ENCODE results near the gene ST8SIA2. TPM values are rescaled to one million over a fixed set of nuclear protein-coding genes. Genes with fewer than 3 reads are reported as not detected.

The ST8SIA2 gene
- total RNA-seq, 1 donor from 2014 or later = not detected

DNA sequence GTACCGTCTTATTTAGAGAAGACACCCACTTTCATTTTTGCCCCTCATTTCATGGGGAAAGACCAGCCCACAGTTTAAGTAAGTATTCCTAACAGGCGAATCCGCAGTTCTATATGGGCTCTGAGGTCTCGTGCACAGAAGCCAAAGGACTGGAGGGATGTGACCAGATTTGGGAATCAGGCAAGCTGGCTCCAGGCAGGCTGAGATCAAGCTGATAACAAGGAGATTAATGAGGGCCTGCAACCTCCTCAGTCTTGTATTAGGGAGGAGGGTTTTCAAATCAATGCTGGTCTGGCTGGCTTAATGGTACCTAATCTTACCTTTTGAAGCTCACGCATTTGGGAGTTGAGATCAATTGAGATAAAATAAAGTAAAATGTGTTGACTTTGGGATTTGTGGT, 15.3 kb downstream of the ST8SIA2 start:
- TF ChIP-seq, protein P1, sequence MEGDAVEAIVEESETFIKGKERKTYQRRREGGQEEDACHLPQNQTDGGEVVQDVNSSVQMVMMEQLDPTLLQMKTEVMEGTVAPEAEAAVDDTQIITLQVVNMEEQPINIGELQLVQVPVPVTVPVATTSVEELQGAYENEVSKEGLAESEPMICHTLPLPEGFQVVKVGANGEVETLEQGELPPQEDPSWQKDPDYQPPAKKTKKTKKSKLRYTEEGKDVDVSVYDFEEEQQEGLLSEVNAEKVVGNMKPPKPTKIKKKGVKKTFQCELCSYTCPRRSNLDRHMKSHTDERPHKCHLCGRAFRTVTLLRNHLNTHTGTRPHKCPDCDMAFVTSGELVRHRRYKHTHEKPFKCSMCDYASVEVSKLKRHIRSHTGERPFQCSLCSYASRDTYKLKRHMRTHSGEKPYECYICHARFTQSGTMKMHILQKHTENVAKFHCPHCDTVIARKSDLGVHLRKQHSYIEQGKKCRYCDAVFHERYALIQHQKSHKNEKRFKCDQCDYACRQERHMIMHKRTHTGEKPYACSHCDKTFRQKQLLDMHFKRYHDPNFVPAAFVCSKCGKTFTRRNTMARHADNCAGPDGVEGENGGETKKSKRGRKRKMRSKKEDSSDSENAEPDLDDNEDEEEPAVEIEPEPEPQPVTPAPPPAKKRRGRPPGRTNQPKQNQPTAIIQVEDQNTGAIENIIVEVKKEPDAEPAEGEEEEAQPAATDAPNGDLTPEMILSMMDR (IDR thresholded peaks at IDR 0.05; ENCODE audit: insufficient read depth, low read length, severe bottlenecking) = no peak
- no peak for FAIRE-seq
- Histone ChIP-seq H3K4me3 (ENCODE audit: low read depth, low read length) (no peak overlapping the region), H3K36me3 (ENCODE audit: control insufficient read depth, insufficient read depth, low read length) (no peaks in the 10 kb centered on the region), H3K27me3 (ENCODE audit: control insufficient read depth, insufficient read depth, low read length) (no peaks in the 10 kb centered on the region)
- DNase-seq (ENCODE audit: low read depth) = no peak

DNA sequence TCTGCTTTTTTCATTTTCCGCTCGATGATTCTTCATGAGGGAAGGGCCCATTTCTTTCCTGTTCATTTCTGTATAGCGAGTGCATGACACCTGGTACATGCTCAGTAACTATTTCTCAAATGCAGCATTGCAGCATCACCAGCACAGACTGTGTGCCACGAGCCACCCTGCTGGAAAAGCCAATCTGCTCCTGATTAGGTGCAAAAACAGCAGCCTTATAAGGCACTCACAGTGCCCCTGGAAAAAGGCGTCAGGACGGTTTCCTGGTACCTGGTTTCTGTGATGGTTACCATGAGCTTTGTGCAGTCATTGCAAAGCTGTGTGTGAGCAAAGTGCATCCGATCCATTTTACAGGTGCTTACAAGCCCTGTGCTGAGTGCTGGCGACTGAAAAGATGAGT, 15.8 kb downstream of the ST8SIA2 start:
- FAIRE-seq (peak; percentile 28), DNase-seq (ENCODE audit: low read depth) (no peak)
- Histone ChIP-seq H3K4me3 (ENCODE audit: low read depth, low read length) (no peak overlapping the region), H3K27me3 (ENCODE audit: control insufficient read depth, insufficient read depth, low read length) (no peaks in the 10 kb centered on the region), H3K36me3 (ENCODE audit: control insufficient read depth, insufficient read depth, low read length) (no peaks in the 10 kb centered on the region)
- TF ChIP-seq, protein P1 (IDR thresholded peaks at IDR 0.05; ENCODE audit: insufficient read depth, low read length, severe bottlenecking) = no peak

DNA sequence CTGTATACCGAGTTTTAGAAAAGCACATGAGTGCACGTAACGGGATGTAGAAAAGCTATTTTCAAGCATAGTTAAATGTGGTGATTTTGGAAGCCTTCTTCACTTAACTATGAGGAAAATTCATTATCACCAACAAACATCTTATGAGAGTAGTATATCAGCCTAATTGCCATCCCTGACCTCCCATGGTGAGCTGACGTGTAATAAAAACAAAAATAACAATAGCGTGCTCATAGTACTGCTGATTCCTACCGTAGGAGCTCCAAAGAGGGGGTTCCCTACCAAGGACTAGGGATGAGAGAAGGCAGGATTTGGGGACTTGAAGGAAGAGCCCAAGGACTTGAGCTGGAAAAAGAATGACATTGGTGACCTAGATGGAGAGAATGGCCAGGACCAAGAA, 16.9 kb downstream of the ST8SIA2 start:
- H3K27me3 ChIP-seq (ENCODE audit: control insufficient read depth, insufficient read depth, low read length) = no peaks in the 10 kb centered on the region
- FAIRE-seq = no peak
- no peak overlapping the region for H3K4me3 ChIP-seq (ENCODE audit: low read depth, low read length)
- no peaks in the 10 kb centered on the region for H3K36me3 ChIP-seq (ENCODE audit: control insufficient read depth, insufficient read depth, low read length)
- no peak for DNase-seq (ENCODE audit: low read depth)
- TF ChIP-seq, protein P1 (IDR thresholded peaks at IDR 0.05; ENCODE audit: insufficient read depth, low read length, severe bottlenecking) = no peak

DNA sequence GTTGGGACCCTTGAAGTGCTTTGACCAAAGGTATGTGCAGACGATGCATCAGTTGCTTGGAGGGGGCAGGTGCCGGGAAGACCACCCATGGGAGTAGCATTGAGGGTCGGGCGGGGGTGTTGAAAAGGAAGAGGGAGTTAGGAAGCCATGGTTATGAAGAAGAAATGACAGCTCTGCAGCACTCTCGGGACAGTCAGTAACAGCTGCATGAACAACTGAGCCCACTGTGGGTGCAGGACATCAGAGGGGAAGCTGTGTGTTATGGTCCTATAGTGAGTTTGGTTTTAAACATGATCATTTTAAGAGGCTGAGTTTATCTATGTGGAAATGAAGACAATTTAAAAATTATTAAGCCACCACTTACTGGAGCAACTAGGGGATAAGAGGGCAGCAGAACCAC, 17.6 kb downstream of the ST8SIA2 start:
- TF ChIP-seq, protein P1 (IDR thresholded peaks at IDR 0.05; ENCODE audit: insufficient read depth, low read length, severe bottlenecking) = no peak
- no peaks in the 10 kb centered on the region for H3K27me3 ChIP-seq (ENCODE audit: control insufficient read depth, insufficient read depth, low read length)
- FAIRE-seq = no peak

DNA sequence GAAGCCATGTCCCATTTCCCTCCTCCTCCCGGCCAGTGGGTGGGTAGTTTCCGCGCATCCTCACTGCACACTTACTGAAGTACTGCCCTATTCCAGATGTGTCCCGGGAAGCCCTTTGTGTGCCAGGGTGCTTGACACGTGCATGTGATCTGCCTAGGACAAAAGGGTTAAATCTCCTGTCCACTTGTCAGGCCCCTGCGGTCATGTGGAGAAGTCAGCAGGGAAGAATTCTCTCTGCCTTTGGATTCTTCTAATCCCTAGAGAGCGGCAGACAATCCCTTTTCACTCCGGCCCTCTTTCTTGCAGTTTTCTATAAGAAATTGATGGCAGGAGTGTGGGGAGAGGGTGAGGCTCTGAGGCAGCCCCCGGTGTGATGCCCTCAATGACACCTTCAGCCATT, 19.8 kb downstream of the ST8SIA2 start:
- DNase-seq (ENCODE audit: low read depth) (no peak), FAIRE-seq (no peak)
- H3K36me3 ChIP-seq (ENCODE audit: control insufficient read depth, insufficient read depth, low read length) = no peaks in the 10 kb centered on the region
- TF ChIP-seq, protein P1 (IDR thresholded peaks at IDR 0.05; ENCODE audit: insufficient read depth, low read length, severe bottlenecking) = no peak
- H3K27me3 ChIP-seq (ENCODE audit: control insufficient read depth, insufficient read depth, low read length) = no peaks in the 10 kb centered on the region
- H3K4me3 ChIP-seq (ENCODE audit: low read depth, low read length) = no peak overlapping the region

More for the DNA sequence above, 17.6 kb downstream of the ST8SIA2 start:
- DNase-seq (ENCODE audit: low read depth) = no peak
- Histone ChIP-seq H3K4me3 (ENCODE audit: low read depth, low read length) (no peak overlapping the region), H3K36me3 (ENCODE audit: control insufficient read depth, insufficient read depth, low read length) (no peaks in the 10 kb centered on the region)

DNA sequence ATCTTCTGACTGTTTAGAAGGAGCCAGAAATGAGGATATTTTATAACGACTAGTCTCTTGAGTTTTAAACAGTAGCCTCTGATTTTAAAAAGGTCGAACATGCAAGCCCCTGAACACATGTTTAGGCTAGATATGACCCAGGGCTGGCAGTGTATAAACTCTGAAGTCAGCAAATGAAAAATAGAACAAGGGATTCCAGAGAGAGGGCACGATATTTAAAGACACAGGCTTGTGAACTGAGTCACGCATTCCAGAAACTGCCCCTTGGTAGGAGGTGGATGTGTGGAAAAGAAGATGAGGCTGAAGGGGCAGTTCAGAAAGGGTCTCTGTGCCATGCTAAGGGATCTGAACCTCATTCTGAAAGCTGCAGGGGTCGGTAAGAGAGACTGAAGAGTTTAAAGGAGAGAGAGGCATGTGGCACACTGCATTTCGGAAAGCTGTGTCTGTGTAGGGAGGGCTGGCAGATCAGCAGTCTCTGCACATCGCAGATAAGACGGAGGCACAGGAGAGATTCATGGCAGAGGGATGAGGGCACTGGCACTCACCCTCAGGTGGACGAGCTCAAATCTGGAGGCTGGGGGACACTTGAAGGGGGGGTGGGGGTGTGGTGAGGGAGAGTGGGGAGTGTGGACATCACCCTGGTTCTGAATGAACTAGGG, 22.1 kb downstream of the ST8SIA2 start:
- H3K27me3 ChIP-seq (ENCODE audit: control insufficient read depth, insufficient read depth, low read length) = no peaks in the 10 kb centered on the region

More for the DNA sequence above, 22.1 kb downstream of the ST8SIA2 start:
- Histone ChIP-seq H3K36me3 (ENCODE audit: control insufficient read depth, insufficient read depth, low read length) (no peaks in the 10 kb centered on the region), H3K4me3 (ENCODE audit: low read depth, low read length) (no peak overlapping the region)
- FAIRE-seq (no peak), DNase-seq (ENCODE audit: low read depth) (no peak)
- TF ChIP-seq, protein P1 (IDR thresholded peaks at IDR 0.05; ENCODE audit: insufficient read depth, low read length, severe bottlenecking) = no peak

All from bronchial epithelial cell (primary cell).